H9 (cell line): ENCODE data around the gene CATSPER1. TPM values are rescaled to one million over a fixed set of nuclear protein-coding genes. Genes with fewer than 3 reads are reported as not detected.

Experiments
- DNase-seq: peaks from one replicate; pipeline ENCODE4 v3.0.0-alpha.2; 2017
- H2AFZ ChIP-seq: one replicate; pipeline ENCODE4 v1.6.1; 2013; ENCODE audit warnings: mild to moderate bottlenecking, low read length, control low read depth, moderate library complexity
- H2AK5ac ChIP-seq: 2 replicates; pipeline ENCODE4 v1.6.1; 2013; ENCODE audit warnings: low read length, control low read depth, mixed read lengths; ENCODE audit not compliant: insufficient read length
- H2BK120ac ChIP-seq: one replicate; pipeline ENCODE4 v1.6.1; 2013; ENCODE audit warnings: low read depth, mild to moderate bottlenecking, low read length, control low read depth, inconsistent platforms; ENCODE audit not compliant: poor library complexity, severe bottlenecking
- H2BK12ac ChIP-seq: 2 replicates; pipeline ENCODE4 v1.6.1; 2013; ENCODE audit warnings: low read length, control low read depth, mixed read lengths, low read depth; ENCODE audit not compliant: insufficient read length
- H2BK15ac ChIP-seq: 2 replicates; pipeline ENCODE4 v1.6.1; 2013; ENCODE audit warnings: low read depth, low read length, control low read depth
- H2BK20ac ChIP-seq: one replicate; pipeline ENCODE4 v1.6.1; 2013; ENCODE audit warnings: low read depth, mild to moderate bottlenecking, low read length, control low read depth, inconsistent platforms; ENCODE audit not compliant: poor library complexity, severe bottlenecking
- H2BK5ac ChIP-seq: 2 replicates; pipeline ENCODE4 v1.6.1; 2013; ENCODE audit warnings: low read length, control low read depth, mixed read lengths; ENCODE audit not compliant: insufficient read length
- H3K14ac ChIP-seq: 2 replicates; pipeline ENCODE4 v1.6.1; 2013; ENCODE audit warnings: low read length, control low read depth; ENCODE audit not compliant: insufficient read depth
- H3K18ac ChIP-seq: 2 replicates; pipeline ENCODE4 v1.6.1; 2013; ENCODE audit warnings: low read depth, mild to moderate bottlenecking, mixed read lengths, low read length, control low read depth; ENCODE audit not compliant: insufficient read length
- H3K23ac ChIP-seq: 2 replicates; pipeline ENCODE4 v1.6.1; 2013; ENCODE audit warnings: low read length, control low read depth, mixed read lengths, low read depth; ENCODE audit not compliant: insufficient read length
- H3K23me2 ChIP-seq: 2 replicates; pipeline ENCODE4 v1.6.1; 2013; ENCODE audit warnings: low read depth, mild to moderate bottlenecking, mixed read lengths, low read length, control low read depth; ENCODE audit not compliant: insufficient read length, poor library complexity, severe bottlenecking
- H3K27ac ChIP-seq: 2 replicates; pipeline ENCODE4 v1.5.1; 2013; ENCODE audit warnings: low read length, control low read depth, mixed read lengths, low read depth; ENCODE audit not compliant: insufficient read length
- H3K27me3 ChIP-seq: 2 replicates; pipeline ENCODE4 v1.6.1; 2013; ENCODE audit warnings: low read length, control low read depth, inconsistent platforms; ENCODE audit not compliant: insufficient read depth
- H3K4ac ChIP-seq: 2 replicates; pipeline ENCODE4 v1.6.1; 2013; ENCODE audit warnings: low read depth, mild to moderate bottlenecking, control low read depth, inconsistent platforms, low read length, moderate library complexity
- H3K4me1 ChIP-seq: 2 replicates; pipeline ENCODE4 v1.6.1; 2013; ENCODE audit warnings: low read length, control low read depth, inconsistent platforms; ENCODE audit not compliant: insufficient read depth
- H3K4me2 ChIP-seq: 2 replicates; pipeline ENCODE4 v1.6.1; 2013; ENCODE audit warnings: low read length, control low read depth, mixed read lengths; ENCODE audit not compliant: insufficient read length, insufficient read depth
- H3K56ac ChIP-seq: 2 replicates; pipeline ENCODE4 v1.6.1; 2013; ENCODE audit warnings: low read depth, mild to moderate bottlenecking, mixed read lengths, low read length, control low read depth; ENCODE audit not compliant: insufficient read length
- H3K79me1 ChIP-seq: 2 replicates; pipeline ENCODE4 v1.6.1; 2013; ENCODE audit warnings: low read depth, mild to moderate bottlenecking, moderate library complexity, low read length, control low read depth, inconsistent platforms; ENCODE audit not compliant: insufficient read depth, poor library complexity, severe bottlenecking
- H3K79me2 ChIP-seq: 2 replicates; pipeline ENCODE4 v1.6.1; 2013; ENCODE audit warnings: low read length, control low read depth, inconsistent platforms; ENCODE audit not compliant: insufficient read depth
- H3K9ac ChIP-seq: 2 replicates; pipeline ENCODE4 v1.6.1; 2013; ENCODE audit warnings: low read length, control low read depth, mixed read lengths; ENCODE audit not compliant: insufficient read length; ENCODE audit errors: extremely low read depth
- H3K9me3 ChIP-seq: one replicate; pipeline ENCODE4 v1.6.1; 2013; ENCODE audit warnings: low read depth, low read length, inconsistent platforms; ENCODE audit not compliant: control insufficient read depth
- H3T11ph ChIP-seq: one replicate; pipeline ENCODE4 v1.6.1; 2013; ENCODE audit warnings: mild to moderate bottlenecking, low read length, control low read depth, inconsistent platforms
- H4K20me1 ChIP-seq: one replicate; pipeline ENCODE4 v1.6.1; 2013; ENCODE audit not compliant: control insufficient read depth, insufficient read length, insufficient read depth
- H4K5ac ChIP-seq: 2 replicates; pipeline ENCODE4 v1.6.1; 2013; ENCODE audit warnings: low read depth, mild to moderate bottlenecking, mixed read lengths, low read length, control low read depth; ENCODE audit not compliant: insufficient read length
- H4K8ac ChIP-seq: replicated peaks from 2 replicates; pipeline ENCODE4 v1.6.1; 2013; ENCODE audit warnings: low read length, control low read depth, mixed read lengths, low read depth; ENCODE audit not compliant: insufficient read length
- H4K91ac ChIP-seq: 2 replicates; pipeline ENCODE4 v1.6.1; 2013; ENCODE audit warnings: low read depth, mild to moderate bottlenecking, moderate library complexity, mixed read lengths, low read length, control low read depth; ENCODE audit not compliant: insufficient read length
- H3K27ac Mint-ChIP-seq, 3 experiments: 2 replicates in 2 of 3; 3 replicates in 1 of 3; pipeline ENCODE4 v1.8.0; 2020 to 2021; ENCODE audit warnings: mixed read lengths in 3 of 3, mild to moderate bottlenecking in 1 of 3, moderate library complexity in 1 of 3
- H3K27me3 Mint-ChIP-seq: 2 replicates; pipeline ENCODE4 v1.8.0; 2021; ENCODE audit warnings: low read depth, mild to moderate bottlenecking, moderate library complexity, mixed read lengths
- H3K36me3 Mint-ChIP-seq, 3 experiments: 2 replicates in 2 of 3; 3 replicates in 1 of 3; pipeline ENCODE4 v1.8.0; 2020 to 2021; ENCODE audit warnings: low read depth in 3 of 3, mixed read lengths in 3 of 3; ENCODE audit not compliant: insufficient read depth in 1 of 3
- H3K4me1 Mint-ChIP-seq, 2 experiments: 2 replicates each; pipeline ENCODE4 v1.8.0; 2020; ENCODE audit warnings: mixed read lengths in 2 of 2
- H3K4me3 Mint-ChIP-seq, 2 experiments: 2 replicates in 1 of 2; 3 replicates in 1 of 2; pipeline ENCODE4 v1.8.0; 2020 to 2021; ENCODE audit warnings: mild to moderate bottlenecking in 2 of 2, mixed read lengths in 2 of 2, moderate library complexity in 1 of 2
- H3K9me3 Mint-ChIP-seq, 2 experiments: 2 replicates in 1 of 2; 3 replicates in 1 of 2; pipeline ENCODE4 v1.8.0; 2020; ENCODE audit warnings: mild to moderate bottlenecking in 2 of 2, mixed read lengths in 2 of 2, moderate library complexity in 1 of 2
- CTCF ChIP-seq: fragments of 200-600 bp; sonication (generic); conservative IDR thresholded peaks from 3 replicates; pipeline ENCODE4 v1.8.0; 2021; ENCODE audit warnings: antibody characterized with exemption, mild to moderate bottlenecking
- WGBS: extraction: QIAGEN DNeasy Blood & Tissue Kit; methylation state at CpG from one replicate; pipeline ENCODE4 v1.1.7; 2013; ENCODE audit warnings: missing lambda C conversion rate, low lambda C conversion rate, mixed read lengths; ENCODE audit not compliant: insufficient read length; ENCODE audit errors: extremely low coverage; 5-methylcytosine and 5-hydroxymethylcytosine counted together
- total RNA-seq: library from RNA; stranded (reverse); gene quantifications from 2 replicates; pipeline ENCODE4 v1.2.1, GENCODE V29; 2021

CATSPER1 gene
- total RNA-seq, 1 experiment from 2014 or later, result not detected

DNA sequence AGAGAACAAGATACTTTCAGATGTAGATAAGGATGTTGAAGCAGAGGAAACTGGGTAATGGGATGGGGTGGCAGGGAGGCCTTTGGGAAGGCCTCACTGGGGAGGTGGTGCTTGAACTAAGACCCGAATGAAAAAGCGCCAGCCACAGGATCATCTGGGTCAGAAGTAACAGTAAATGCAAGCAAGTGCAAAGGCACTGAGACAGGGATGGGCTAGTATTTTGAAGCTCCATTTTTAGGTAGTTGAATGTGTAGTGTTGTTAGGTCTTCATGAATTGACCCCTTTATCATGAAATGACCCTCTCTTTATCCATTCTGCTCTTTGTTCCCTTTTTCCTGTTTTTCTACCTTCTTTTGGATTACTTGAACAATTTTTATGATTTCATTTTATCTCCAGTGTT, 37.6 kb upstream of the CATSPER1 start:
- H3K27ac ChIP-seq, result no peak overlapping the region
- H2AK5ac ChIP-seq, result no peak overlapping the region
- no peak overlapping the region for H2BK20ac ChIP-seq
- H3K14ac ChIP-seq, result no peak overlapping the region
- no peak overlapping the region for H4K5ac ChIP-seq
- H3K9me3 ChIP-seq, result no peaks in the 10 kb centered on the region
- no peak overlapping the region for H3K4me2 ChIP-seq
- no peaks in the 10 kb centered on the region for H4K20me1 ChIP-seq
- H3K79me2 ChIP-seq, result no peaks in the 10 kb centered on the region
- no peak for TF ChIP-seq CTCF
- H3K18ac ChIP-seq, result no peak overlapping the region
- Mint-ChIP-seq H3K4me1 (peaks cover 5 to 8% of the 10 kb centered on the region in 2 experiments), H3K27ac (no peak overlapping the region), H3K4me3 (no peak overlapping the region), H3K36me3 (peaks cover 71 to 95% (median 95%) of the 10 kb centered on the region in 3 experiments), H3K27me3 (no peaks in the 10 kb centered on the region), H3K9me3 (no peaks in the 10 kb centered on the region)
- no peak overlapping the region for H4K8ac ChIP-seq
- no peak overlapping the region for H2AFZ ChIP-seq
- H3K79me1 ChIP-seq, result no peaks in the 10 kb centered on the region
- H3K23me2 ChIP-seq, result no peaks in the 10 kb centered on the region
- no peak overlapping the region for H3K4ac ChIP-seq
- no peak overlapping the region for H4K91ac ChIP-seq
- no peak overlapping the region for H2BK5ac ChIP-seq
- H2BK15ac ChIP-seq, result no peak overlapping the region
- H3T11ph ChIP-seq, result no peak overlapping the region
- no peak overlapping the region for H2BK12ac ChIP-seq
- no CpG with 5 or more reads among the region's 2 CpGs for WGBS
- no peak for DNase-seq
- H3K56ac ChIP-seq, result no peak overlapping the region
- no peak overlapping the region for H2BK120ac ChIP-seq
- no peaks in the 10 kb centered on the region for H3K27me3 ChIP-seq
- H3K23ac ChIP-seq, result no peak overlapping the region
- no peaks in the 10 kb centered on the region for H3K4me1 ChIP-seq
- H3K9ac ChIP-seq, result no peak overlapping the region
